Measurements from ENCODE around the gene ZFP91. TPM values are rescaled to one million over a fixed set of nuclear protein-coding genes. Genes with fewer than 3 reads are reported as not detected.

ZFP91 gene
- total RNA-seq, 2 experiments from 2014 or later: 38.7 to 50.9 TPM

DNA sequence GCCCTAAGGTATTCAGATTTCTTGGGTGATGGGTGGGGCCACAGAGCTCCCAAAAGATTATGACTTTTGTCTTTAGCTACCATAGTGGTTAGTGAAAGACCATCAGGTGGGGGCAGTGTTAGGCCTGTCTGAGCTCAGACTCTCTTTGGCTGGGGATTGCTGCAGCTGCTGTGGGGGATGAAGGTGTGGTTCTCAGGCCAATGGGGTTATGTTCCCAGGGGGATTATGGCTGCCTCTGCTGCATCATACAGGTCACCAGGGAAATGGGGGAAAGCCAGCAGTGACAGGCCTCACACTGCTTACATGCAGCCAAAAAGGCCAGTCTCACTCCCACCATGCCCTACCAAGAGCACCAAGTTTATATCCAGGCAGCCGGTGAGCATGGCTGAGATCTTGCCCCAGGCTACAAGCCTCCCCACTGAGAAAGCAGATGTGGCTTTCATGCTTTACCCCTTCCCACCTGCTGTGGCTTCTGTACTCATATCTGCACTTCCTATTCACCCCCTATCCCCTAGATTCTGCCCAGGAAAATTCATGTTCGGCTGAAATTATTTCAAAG, 68.4 kb downstream of the ZFP91 start:
- intact Hi-C loops (cut with micrococcal nuclease; ENCODE audit: unreplicated experiment): no loop called here
- peaks cover 5% of the 10 kb centered on the region for H3K4me1 ChIP-seq (ENCODE audit: insufficient read depth, low read length, poor library complexity, severe bottlenecking)
- ChIA-PET CTCF (ENCODE audit: unreplicated experiment) (interaction anchor here (0.6 kb wide), 1 partner anchor 15 kb away, joined by 3 read pairs; no protein-coding TSS in a partner anchor), POLR2A (no interaction called here)
- no peaks in the 10 kb centered on the region for H3K79me2 ChIP-seq (ENCODE audit: insufficient read depth, low read depth, low read length)
- no peak overlapping the region for H3K4me2 ChIP-seq (ENCODE audit: low read length)
- no peaks in the 10 kb centered on the region for H3K36me3 ChIP-seq (ENCODE audit: insufficient read depth, low read length)
- H2AFZ ChIP-seq (ENCODE audit: low read length): peak overlapping the region; percentile 22; the same call in 1 of the 2 replicates
- TF ChIP-seq EZH2phosphoT487 (IDR thresholded peaks at IDR 0.05; ENCODE audit: borderline replicate concordance, low read depth, low read length): no peak
- TF ChIP-seq, protein P1, sequence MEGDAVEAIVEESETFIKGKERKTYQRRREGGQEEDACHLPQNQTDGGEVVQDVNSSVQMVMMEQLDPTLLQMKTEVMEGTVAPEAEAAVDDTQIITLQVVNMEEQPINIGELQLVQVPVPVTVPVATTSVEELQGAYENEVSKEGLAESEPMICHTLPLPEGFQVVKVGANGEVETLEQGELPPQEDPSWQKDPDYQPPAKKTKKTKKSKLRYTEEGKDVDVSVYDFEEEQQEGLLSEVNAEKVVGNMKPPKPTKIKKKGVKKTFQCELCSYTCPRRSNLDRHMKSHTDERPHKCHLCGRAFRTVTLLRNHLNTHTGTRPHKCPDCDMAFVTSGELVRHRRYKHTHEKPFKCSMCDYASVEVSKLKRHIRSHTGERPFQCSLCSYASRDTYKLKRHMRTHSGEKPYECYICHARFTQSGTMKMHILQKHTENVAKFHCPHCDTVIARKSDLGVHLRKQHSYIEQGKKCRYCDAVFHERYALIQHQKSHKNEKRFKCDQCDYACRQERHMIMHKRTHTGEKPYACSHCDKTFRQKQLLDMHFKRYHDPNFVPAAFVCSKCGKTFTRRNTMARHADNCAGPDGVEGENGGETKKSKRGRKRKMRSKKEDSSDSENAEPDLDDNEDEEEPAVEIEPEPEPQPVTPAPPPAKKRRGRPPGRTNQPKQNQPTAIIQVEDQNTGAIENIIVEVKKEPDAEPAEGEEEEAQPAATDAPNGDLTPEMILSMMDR (conservative IDR thresholded peaks at IDR 0.05; ENCODE audit: low read length): no peak
- H3K9me2 ChIP-seq (ENCODE audit: insufficient read depth, low read length): no peaks in the 10 kb centered on the region
- peaks cover 10% of the 10 kb centered on the region; the same call in 1 of the 2 replicates for H3K9me3 ChIP-seq (ENCODE audit: low read length)
- no peak overlapping the region for H3K27ac ChIP-seq (ENCODE audit: low read depth, low read length, poor library complexity, severe bottlenecking)
- no TSS peak for BruUV-seq (replicated peaks)
- no peak overlapping the region for H3K4me3 ChIP-seq (ENCODE audit: low read depth, low read length, poor library complexity, severe bottlenecking)
- peak; percentile 16 for DNase-seq (ENCODE audit: low spot score)
- H4K20me1 ChIP-seq (ENCODE audit: insufficient read depth, low read length): no peaks in the 10 kb centered on the region

- Histone ChIP-seq H3K79me2 (ENCODE audit: insufficient read depth, low read depth, low read length) (no peaks in the 10 kb centered on the region), H3K36me3 (ENCODE audit: insufficient read depth, low read length) (no peaks in the 10 kb centered on the region), H4K20me1 (ENCODE audit: insufficient read depth, low read length) (no peaks in the 10 kb centered on the region), H3K9me2 (ENCODE audit: insufficient read depth, low read length) (no peaks in the 10 kb centered on the region), H2AFZ (ENCODE audit: low read length) (peak overlapping the region; percentile 22; the same call in 1 of the 2 replicates), H3K4me1 (ENCODE audit: insufficient read depth, low read length, poor library complexity, severe bottlenecking) (peaks cover 5% of the 10 kb centered on the region), H3K4me2 (ENCODE audit: low read length) (no peak overlapping the region), H3K4me3 (ENCODE audit: low read depth, low read length, poor library complexity, severe bottlenecking) (no peak overlapping the region), H3K27ac (ENCODE audit: low read depth, low read length, poor library complexity, severe bottlenecking) (no peak overlapping the region), H3K9me3 (ENCODE audit: low read length) (peaks cover 10% of the 10 kb centered on the region; the same call in 1 of the 2 replicates)
- intact Hi-C loops (cut with micrococcal nuclease; ENCODE audit: unreplicated experiment): no loop called here
- CTCF ChIA-PET (ENCODE audit: unreplicated experiment): no interaction called here
- POLR2A ChIA-PET: no interaction called here
- DNase-seq (ENCODE audit: low spot score): no peak
- BruUV-seq (replicated peaks): no TSS peak
- TF ChIP-seq, protein P1 (conservative IDR thresholded peaks at IDR 0.05; ENCODE audit: low read length): no peak
- no peak for TF ChIP-seq EZH2phosphoT487 (IDR thresholded peaks at IDR 0.05; ENCODE audit: borderline replicate concordance, low read depth, low read length)
These were observed 69.0 kb downstream of the ZFP91 start for GRCh38 chr11:58647866-58648265.

DNA sequence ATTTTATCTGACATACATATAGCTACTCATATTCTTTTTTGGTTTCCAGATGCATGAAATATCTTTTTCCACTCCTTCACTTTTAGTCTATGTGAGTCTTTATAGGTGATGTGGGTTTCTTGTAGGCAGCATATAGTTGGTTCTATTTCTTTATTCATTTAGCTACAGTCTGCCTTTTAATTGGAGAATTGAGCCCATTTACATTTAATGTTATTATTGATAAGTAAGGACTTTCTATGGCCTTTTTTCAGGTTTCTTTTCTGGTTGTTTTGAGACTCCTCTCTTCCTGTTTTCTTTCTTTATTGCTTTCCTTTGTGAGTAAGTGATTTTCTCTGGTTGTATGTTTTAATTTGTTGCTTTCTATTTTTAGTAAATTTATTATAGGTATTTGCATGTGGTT, 70.8 kb downstream of the ZFP91 start:
- ChIA-PET POLR2A (interaction anchor here (0.7 to 1.3 kb wide), 2 partner anchors 9 to 70 kb away, joined by 3 to 4 read pairs; no protein-coding TSS in a partner anchor), CTCF (ENCODE audit: unreplicated experiment) (no interaction called here)
- no peak for DNase-seq (ENCODE audit: low spot score)
- H3K9me2 ChIP-seq (ENCODE audit: insufficient read depth, low read length): no peaks in the 10 kb centered on the region
- H3K27ac ChIP-seq (ENCODE audit: low read depth, low read length, poor library complexity, severe bottlenecking): no peak overlapping the region
- no peaks in the 10 kb centered on the region for H4K20me1 ChIP-seq (ENCODE audit: insufficient read depth, low read length)
- H3K79me2 ChIP-seq (ENCODE audit: insufficient read depth, low read depth, low read length): no peaks in the 10 kb centered on the region
- H3K36me3 ChIP-seq (ENCODE audit: insufficient read depth, low read length): no peaks in the 10 kb centered on the region
- H3K4me3 ChIP-seq (ENCODE audit: low read depth, low read length, poor library complexity, severe bottlenecking): no peak overlapping the region
- intact Hi-C loops (cut with micrococcal nuclease; ENCODE audit: unreplicated experiment): loop anchor here (5.0 to 10.0 kb wide), 3 partner anchors 138 to 488 kb away; no protein-coding TSS in a partner anchor
- no peak overlapping the region for H2AFZ ChIP-seq (ENCODE audit: low read length)
- no TSS peak for BruUV-seq (replicated peaks)
- H3K4me1 ChIP-seq (ENCODE audit: insufficient read depth, low read length, poor library complexity, severe bottlenecking): peaks cover 5% of the 10 kb centered on the region
- peaks cover 10% of the 10 kb centered on the region; the same call in 1 of the 2 replicates for H3K9me3 ChIP-seq (ENCODE audit: low read length)
- H3K4me2 ChIP-seq (ENCODE audit: low read length): no peak overlapping the region
- TF ChIP-seq EZH2phosphoT487 (IDR thresholded peaks at IDR 0.05; ENCODE audit: borderline replicate concordance, low read depth, low read length): no peak
- TF ChIP-seq, protein P1 (conservative IDR thresholded peaks at IDR 0.05; ENCODE audit: low read length): no peak

Measured in OCI-LY7 (cell line).